ENCODE results near the gene CD58. TPM values are rescaled to one million over a fixed set of nuclear protein-coding genes. Genes with fewer than 3 reads are reported as not detected.
A peak's percentile ranks its signal among the peaks of the same experiment; 100 is the strongest.

Gene CD58
- total RNA-seq, 1 donor from 2014 or later, result 7.2 TPM

DNA sequence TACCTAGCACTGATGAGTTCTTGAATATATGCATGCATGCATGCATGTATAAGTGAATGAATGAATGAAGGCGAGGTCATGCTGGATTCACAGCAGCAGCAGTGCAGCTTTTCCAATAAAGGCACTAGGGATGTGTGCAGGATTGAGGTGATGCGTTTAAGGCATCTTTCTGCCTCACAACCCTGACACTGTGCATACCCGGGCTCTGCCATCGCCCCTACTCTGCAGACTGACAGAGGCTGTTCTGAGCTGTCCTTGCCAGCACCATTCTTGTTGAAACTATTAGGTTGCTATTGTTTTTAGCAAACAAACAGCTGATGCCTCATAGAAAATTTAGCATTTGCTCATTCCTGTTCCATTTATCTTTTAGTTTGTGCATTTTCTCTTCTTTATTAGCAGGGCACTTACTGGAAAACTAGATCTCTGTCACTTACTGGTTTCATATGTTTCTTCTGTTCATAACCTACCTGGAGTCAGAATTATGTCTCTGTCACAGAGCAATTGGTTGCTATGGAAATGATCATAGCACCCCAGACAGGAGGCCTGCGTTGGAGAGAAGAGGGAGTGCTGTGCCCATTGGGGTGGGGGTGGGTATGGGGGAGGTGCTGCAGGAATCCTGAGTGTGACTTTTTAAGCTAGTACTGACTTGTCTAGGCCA lies 79.0 kb downstream of the CD58 start:
- TF ChIP-seq, protein P1, sequence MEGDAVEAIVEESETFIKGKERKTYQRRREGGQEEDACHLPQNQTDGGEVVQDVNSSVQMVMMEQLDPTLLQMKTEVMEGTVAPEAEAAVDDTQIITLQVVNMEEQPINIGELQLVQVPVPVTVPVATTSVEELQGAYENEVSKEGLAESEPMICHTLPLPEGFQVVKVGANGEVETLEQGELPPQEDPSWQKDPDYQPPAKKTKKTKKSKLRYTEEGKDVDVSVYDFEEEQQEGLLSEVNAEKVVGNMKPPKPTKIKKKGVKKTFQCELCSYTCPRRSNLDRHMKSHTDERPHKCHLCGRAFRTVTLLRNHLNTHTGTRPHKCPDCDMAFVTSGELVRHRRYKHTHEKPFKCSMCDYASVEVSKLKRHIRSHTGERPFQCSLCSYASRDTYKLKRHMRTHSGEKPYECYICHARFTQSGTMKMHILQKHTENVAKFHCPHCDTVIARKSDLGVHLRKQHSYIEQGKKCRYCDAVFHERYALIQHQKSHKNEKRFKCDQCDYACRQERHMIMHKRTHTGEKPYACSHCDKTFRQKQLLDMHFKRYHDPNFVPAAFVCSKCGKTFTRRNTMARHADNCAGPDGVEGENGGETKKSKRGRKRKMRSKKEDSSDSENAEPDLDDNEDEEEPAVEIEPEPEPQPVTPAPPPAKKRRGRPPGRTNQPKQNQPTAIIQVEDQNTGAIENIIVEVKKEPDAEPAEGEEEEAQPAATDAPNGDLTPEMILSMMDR (conservative IDR thresholded peaks at IDR 0.05), result no peak
- H3K36me3 Mint-ChIP-seq, result no peaks in the 10 kb centered on the region
- no peaks in the 10 kb centered on the region for H3K9me3 Mint-ChIP-seq
- H3K27me3 Mint-ChIP-seq, result no peaks in the 10 kb centered on the region
- no peak overlapping the region for H3K27ac Mint-ChIP-seq
- H3K4me3 Mint-ChIP-seq, result no peak overlapping the region
- no peak for DNase-seq (ENCODE audit: extremely low spot score, unreplicated experiment)
- H3K4me1 Mint-ChIP-seq (ENCODE audit: unreplicated experiment), result peaks cover 47% of the 10 kb centered on the region

DNA sequence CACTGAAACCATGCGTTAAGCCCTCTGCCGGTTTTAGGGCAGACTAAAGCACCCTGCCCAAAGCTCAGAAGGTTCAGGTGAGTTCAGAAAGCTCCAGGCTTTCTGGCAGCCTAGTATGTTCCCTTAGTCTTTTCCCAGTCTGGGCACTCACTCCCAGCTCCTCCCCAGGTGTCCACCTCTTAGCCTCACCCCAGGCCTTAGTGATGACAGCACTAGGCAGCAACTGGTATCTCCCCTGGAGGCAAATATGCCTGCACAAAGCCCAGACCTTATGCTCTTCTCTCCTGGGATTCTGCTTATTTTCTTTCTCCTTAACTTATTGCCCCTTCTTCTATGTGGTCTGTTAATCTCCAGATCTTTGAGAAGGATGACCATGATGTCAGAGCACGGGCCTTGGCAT lies 80.2 kb downstream of the CD58 start:
- Mint-ChIP-seq H3K36me3 (no peaks in the 10 kb centered on the region), H3K27ac (no peak overlapping the region), H3K9me3 (no peaks in the 10 kb centered on the region), H3K27me3 (no peaks in the 10 kb centered on the region), H3K4me1 (ENCODE audit: unreplicated experiment) (peaks cover 47% of the 10 kb centered on the region), H3K4me3 (no peak overlapping the region)
- DNase-seq (ENCODE audit: extremely low spot score, unreplicated experiment), result no peak
- TF ChIP-seq, protein P1 (conservative IDR thresholded peaks at IDR 0.05), result no peak

DNA sequence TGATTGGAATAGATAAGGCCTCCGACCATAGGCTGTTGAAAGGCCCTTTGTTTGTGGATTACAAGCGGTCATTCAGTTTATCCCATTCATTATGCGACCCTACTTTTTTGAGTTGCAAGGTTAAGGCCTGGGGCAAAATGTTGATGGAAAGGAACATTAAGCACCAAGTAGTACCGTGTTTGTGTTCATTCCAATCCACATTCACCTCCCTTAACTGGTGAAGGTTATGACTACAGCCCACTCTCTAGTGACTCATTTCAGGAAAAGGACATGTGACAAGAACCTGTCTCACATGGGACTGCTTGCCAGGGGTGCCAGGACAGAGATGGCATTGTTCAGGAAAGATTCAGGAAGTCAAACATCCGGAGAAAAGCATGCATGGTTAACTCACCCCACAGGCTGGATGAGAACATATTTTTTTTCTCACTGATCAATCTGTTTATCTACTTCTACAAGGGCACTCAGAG lies 81.6 kb downstream of the CD58 start:
- TF ChIP-seq, protein P1 (conservative IDR thresholded peaks at IDR 0.05), result no peak
- no peak overlapping the region for H3K4me3 Mint-ChIP-seq
- DNase-seq (ENCODE audit: extremely low spot score, unreplicated experiment), result no peak
- no peaks in the 10 kb centered on the region for H3K36me3 Mint-ChIP-seq
- H3K27me3 Mint-ChIP-seq, result no peaks in the 10 kb centered on the region
- H3K4me1 Mint-ChIP-seq (ENCODE audit: unreplicated experiment), result peaks cover 37% of the 10 kb centered on the region
- no peaks in the 10 kb centered on the region for H3K9me3 Mint-ChIP-seq
- H3K27ac Mint-ChIP-seq, result peak overlapping the region; percentile 4

DNA sequence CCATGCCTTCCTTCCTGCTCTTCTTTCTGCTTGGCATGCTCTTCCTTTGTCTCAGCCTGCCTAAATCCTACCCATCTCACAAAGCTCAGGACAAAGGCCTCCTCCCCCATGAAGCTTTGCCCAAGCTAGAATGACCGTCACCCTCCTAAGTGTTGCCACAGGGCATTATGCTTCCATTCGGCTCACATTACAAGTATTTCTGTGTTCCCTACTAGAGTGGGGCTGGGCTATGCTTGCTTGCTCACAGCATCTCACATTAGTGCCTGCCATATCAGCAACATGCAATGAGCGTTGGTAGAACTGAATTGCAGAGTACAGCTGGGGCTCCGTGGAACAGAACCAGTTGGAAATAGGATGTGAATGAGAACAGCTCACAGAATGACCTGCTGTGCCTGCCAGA lies 82.8 kb downstream of the CD58 start:
- TF ChIP-seq, protein P1 (conservative IDR thresholded peaks at IDR 0.05), result no peak
- no peak for DNase-seq (ENCODE audit: extremely low spot score, unreplicated experiment)
- no peak overlapping the region for H3K27ac Mint-ChIP-seq
- no peaks in the 10 kb centered on the region for H3K36me3 Mint-ChIP-seq
- peaks cover 29% of the 10 kb centered on the region for H3K4me1 Mint-ChIP-seq (ENCODE audit: unreplicated experiment)
- no peak overlapping the region for H3K4me3 Mint-ChIP-seq
- no peaks in the 10 kb centered on the region for H3K9me3 Mint-ChIP-seq
- H3K27me3 Mint-ChIP-seq, result no peaks in the 10 kb centered on the region

DNA sequence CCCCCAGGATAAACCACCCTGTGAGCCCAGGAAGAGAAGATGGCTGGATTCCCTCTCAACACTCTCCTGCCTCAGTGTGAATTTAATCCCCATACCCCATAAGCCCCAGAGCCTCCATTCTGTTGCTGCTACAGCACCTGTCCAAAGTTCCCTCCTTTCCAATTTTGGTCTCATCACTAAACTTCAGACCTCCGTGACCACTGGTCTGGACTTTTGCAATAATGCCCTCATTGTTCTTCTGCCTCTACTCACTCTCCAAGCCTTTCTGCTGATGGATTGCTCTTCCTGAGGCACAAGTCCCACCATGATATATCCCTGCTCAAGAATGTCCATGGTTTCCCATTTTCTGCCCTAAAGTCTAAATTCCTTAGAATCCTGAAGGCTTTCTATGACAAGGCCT lies 83.2 kb downstream of the CD58 start:
- Mint-ChIP-seq H3K36me3 (no peaks in the 10 kb centered on the region), H3K27me3 (no peaks in the 10 kb centered on the region), H3K9me3 (no peaks in the 10 kb centered on the region), H3K27ac (no peak overlapping the region), H3K4me1 (ENCODE audit: unreplicated experiment) (peaks cover 24% of the 10 kb centered on the region), H3K4me3 (no peak overlapping the region)
- TF ChIP-seq, protein P1 (conservative IDR thresholded peaks at IDR 0.05), result no peak
- no peak for DNase-seq (ENCODE audit: extremely low spot score, unreplicated experiment)
